Measurements from ENCODE around the gene TBC1D2B.

The TBC1D2B gene

DNA sequence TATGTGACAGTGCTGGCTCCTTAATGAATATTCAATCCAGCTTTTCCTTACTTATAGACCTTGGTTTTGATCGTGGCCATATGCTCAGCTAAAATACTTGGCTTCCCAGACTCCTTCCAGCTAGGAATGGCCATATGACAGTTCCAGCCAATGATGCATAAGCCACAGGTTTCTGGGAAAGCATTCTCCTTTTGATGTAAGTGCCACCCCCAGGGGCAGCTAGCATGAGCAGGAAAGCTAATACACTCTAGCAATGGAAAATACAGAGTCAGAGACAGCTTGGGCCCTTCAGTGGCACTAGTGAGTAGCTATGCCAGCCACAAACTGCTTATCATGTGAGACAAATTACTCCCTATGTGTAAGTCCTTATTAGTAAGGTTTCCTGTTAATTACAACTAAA lies 26.7 kb downstream of the TBC1D2B start:
- Histone ChIP-seq H3K9ac (ENCODE audit: low read depth, low read length, poor library complexity) (no peak overlapping the region), H3K4ac (ENCODE audit: low read length) (no peak overlapping the region), H3K18ac (ENCODE audit: low read length) (no peak overlapping the region), H2BK120ac (ENCODE audit: low read depth, low read length) (no peak overlapping the region), H3K14ac (ENCODE audit: low read length) (no peak overlapping the region), H2AK5ac (ENCODE audit: low read depth, low read length) (no peak overlapping the region), H3K4me2 (ENCODE audit: insufficient read depth, low read length, poor library complexity, severe bottlenecking) (no peak overlapping the region), H3K4me3 (ENCODE audit: low read length in 2 of 2) (no peak overlapping the region), H3K27me3 (ENCODE audit: control insufficient read depth in 3 of 3, insufficient read depth in 3 of 3, low read depth in 1 of 3, low read length in 3 of 3) (no peaks in the 10 kb centered on the region), H3K9me3 (replicated peaks in 1 of 2; ENCODE audit: control insufficient read depth in 2 of 2, insufficient read depth in 1 of 2, low read depth in 1 of 2, low read length in 2 of 2) (no peaks in the 10 kb centered on the region), H3K27ac (replicated peaks; ENCODE audit: low read length) (no peak overlapping the region), H4K8ac (ENCODE audit: low read depth, low read length) (no peak overlapping the region), H2BK15ac (ENCODE audit: low read length) (no peak overlapping the region), H3K36me3 (replicated peaks in 1 of 2; ENCODE audit: control insufficient read depth in 2 of 2, insufficient read depth in 2 of 2, low read length in 2 of 2) (peaks cover 2 to 6% of the 10 kb centered on the region in 2 donors), H3K79me1 (ENCODE audit: low read depth, low read length) (no peaks in the 10 kb centered on the region), H2BK5ac (ENCODE audit: low read length) (no peak overlapping the region), H3K23ac (ENCODE audit: low read depth, low read length, poor library complexity) (no peak overlapping the region), H2AFZ (ENCODE audit: low read length) (no peak overlapping the region), H3K4me1 (ENCODE audit: control insufficient read depth in 2 of 2, insufficient read depth in 1 of 2, low read depth in 1 of 2, low read length in 2 of 2) (peaks cover 0 to 14% of the 10 kb centered on the region in 2 donors), H2BK12ac (ENCODE audit: low read length) (no peak overlapping the region), H4K91ac (ENCODE audit: low read depth, low read length, poor library complexity) (no peak overlapping the region)
- WGBS, 2 donors (ENCODE audit: extremely low coverage in 2 of 2, insufficient read length in 2 of 2, insufficient replicate concordance in 1 of 2) = no CpG with 5 or more reads among the region's 1 CpG
- DNase-seq (ENCODE audit: low spot score) = no peak

DNA sequence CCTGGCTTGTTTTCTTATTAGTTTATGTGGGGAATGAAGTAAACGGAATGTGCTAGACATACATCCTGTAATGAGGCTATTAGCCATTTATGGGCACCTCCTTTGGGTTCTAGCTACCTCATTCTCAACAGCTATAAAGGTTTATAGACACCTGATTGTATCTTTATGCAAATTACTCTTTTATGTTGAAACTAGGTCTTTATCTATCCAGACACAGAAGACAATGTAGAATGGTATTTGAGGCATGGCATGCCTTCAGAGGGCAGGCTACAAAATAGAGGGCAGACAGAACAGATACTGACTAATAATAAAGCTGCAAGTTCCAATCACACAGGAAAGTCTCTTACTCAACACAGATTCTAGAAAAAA lies 27.1 kb downstream of the TBC1D2B start:
- Histone ChIP-seq H3K9ac (ENCODE audit: low read depth, low read length, poor library complexity) (no peak overlapping the region), H2AFZ (ENCODE audit: low read length) (no peak overlapping the region), H3K79me1 (ENCODE audit: low read depth, low read length) (no peaks in the 10 kb centered on the region), H3K4me1 (ENCODE audit: control insufficient read depth in 2 of 2, insufficient read depth in 1 of 2, low read depth in 1 of 2, low read length in 2 of 2) (peaks cover 0 to 14% of the 10 kb centered on the region in 2 donors), H2BK120ac (ENCODE audit: low read depth, low read length) (no peak overlapping the region), H3K4ac (ENCODE audit: low read length) (no peak overlapping the region), H3K27me3 (ENCODE audit: control insufficient read depth in 3 of 3, insufficient read depth in 3 of 3, low read depth in 1 of 3, low read length in 3 of 3) (no peaks in the 10 kb centered on the region), H2BK15ac (ENCODE audit: low read length) (no peak overlapping the region), H3K9me3 (replicated peaks in 1 of 2; ENCODE audit: control insufficient read depth in 2 of 2, insufficient read depth in 1 of 2, low read depth in 1 of 2, low read length in 2 of 2) (no peaks in the 10 kb centered on the region), H4K91ac (ENCODE audit: low read depth, low read length, poor library complexity) (no peak overlapping the region), H3K36me3 (replicated peaks in 1 of 2; ENCODE audit: control insufficient read depth in 2 of 2, insufficient read depth in 2 of 2, low read length in 2 of 2) (peaks cover 2 to 6% of the 10 kb centered on the region in 2 donors), H3K14ac (ENCODE audit: low read length) (no peak overlapping the region), H3K4me3 (ENCODE audit: low read length in 2 of 2) (no peak overlapping the region), H3K18ac (ENCODE audit: low read length) (no peak overlapping the region), H3K27ac (replicated peaks; ENCODE audit: low read length) (no peak overlapping the region), H2BK5ac (ENCODE audit: low read length) (no peak overlapping the region), H2BK12ac (ENCODE audit: low read length) (no peak overlapping the region), H4K8ac (ENCODE audit: low read depth, low read length) (no peak overlapping the region), H3K23ac (ENCODE audit: low read depth, low read length, poor library complexity) (no peak overlapping the region), H2AK5ac (ENCODE audit: low read depth, low read length) (no peak overlapping the region), H3K4me2 (ENCODE audit: insufficient read depth, low read length, poor library complexity, severe bottlenecking) (no peak overlapping the region)
- no peak for DNase-seq (ENCODE audit: low spot score)
- WGBS, 2 donors (ENCODE audit: extremely low coverage in 2 of 2, insufficient read length in 2 of 2, insufficient replicate concordance in 1 of 2) = no CpG with 5 or more reads among the region's 1 CpG

DNA sequence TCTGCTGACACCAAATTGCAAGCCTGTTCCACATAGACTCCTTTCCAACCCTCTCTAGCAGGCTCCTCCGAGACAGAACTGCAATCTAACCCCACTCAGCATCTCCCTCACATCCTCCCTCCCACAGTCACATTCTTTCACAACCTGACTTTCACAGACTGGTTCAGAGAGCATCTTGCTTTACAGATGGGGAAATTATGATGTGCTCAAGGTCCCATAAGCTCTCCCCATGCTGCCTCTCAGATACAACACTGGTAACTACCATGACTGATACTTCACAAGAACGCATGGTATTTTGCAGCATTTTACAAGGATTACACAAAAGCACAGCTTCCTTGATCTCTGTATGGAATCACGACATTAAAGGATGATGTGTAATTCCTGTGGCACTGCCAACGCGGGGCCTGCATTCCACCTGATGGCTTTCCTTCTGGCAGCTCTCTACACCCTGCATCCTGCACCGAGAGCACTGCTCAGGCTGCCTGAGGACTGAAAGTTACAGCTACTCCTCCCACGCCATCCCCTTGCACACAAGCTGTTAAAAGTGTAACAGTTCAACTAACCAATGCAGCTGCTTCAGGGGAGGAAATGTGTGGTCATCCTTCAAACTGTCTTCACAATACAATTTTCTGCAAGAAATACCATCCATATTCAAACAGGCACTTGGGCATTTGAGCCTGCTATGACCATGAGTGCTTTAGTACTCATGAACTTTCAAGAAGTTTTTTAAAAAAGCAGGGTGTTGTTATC lies 27.6 kb downstream of the TBC1D2B start:
- Histone ChIP-seq H3K4me3 (ENCODE audit: low read length in 2 of 2) (no peak overlapping the region), H2AK5ac (ENCODE audit: low read depth, low read length) (no peak overlapping the region), H4K8ac (ENCODE audit: low read depth, low read length) (no peak overlapping the region), H2BK15ac (ENCODE audit: low read length) (no peak overlapping the region), H3K4me2 (ENCODE audit: insufficient read depth, low read length, poor library complexity, severe bottlenecking) (no peak overlapping the region), H2BK120ac (ENCODE audit: low read depth, low read length) (no peak overlapping the region), H3K14ac (ENCODE audit: low read length) (no peak overlapping the region), H3K36me3 (replicated peaks in 1 of 2; ENCODE audit: control insufficient read depth in 2 of 2, insufficient read depth in 2 of 2, low read length in 2 of 2) (peaks cover 2 to 6% of the 10 kb centered on the region in 2 donors), H3K27me3 (ENCODE audit: control insufficient read depth in 3 of 3, insufficient read depth in 3 of 3, low read depth in 1 of 3, low read length in 3 of 3) (no peaks in the 10 kb centered on the region), H2BK5ac (ENCODE audit: low read length) (no peak overlapping the region), H3K27ac (replicated peaks; ENCODE audit: low read length) (no peak overlapping the region), H4K91ac (ENCODE audit: low read depth, low read length, poor library complexity) (no peak overlapping the region), H3K4ac (ENCODE audit: low read length) (no peak overlapping the region), H3K23ac (ENCODE audit: low read depth, low read length, poor library complexity) (no peak overlapping the region), H3K18ac (ENCODE audit: low read length) (no peak overlapping the region), H3K79me1 (ENCODE audit: low read depth, low read length) (no peaks in the 10 kb centered on the region), H2AFZ (ENCODE audit: low read length) (no peak overlapping the region), H3K9me3 (replicated peaks in 1 of 2; ENCODE audit: control insufficient read depth in 2 of 2, insufficient read depth in 1 of 2, low read depth in 1 of 2, low read length in 2 of 2) (no peaks in the 10 kb centered on the region), H2BK12ac (ENCODE audit: low read length) (no peak overlapping the region), H3K4me1 (ENCODE audit: control insufficient read depth in 2 of 2, insufficient read depth in 1 of 2, low read depth in 1 of 2, low read length in 2 of 2) (peaks cover 0 to 14% of the 10 kb centered on the region in 2 donors), H3K9ac (ENCODE audit: low read depth, low read length, poor library complexity) (no peak overlapping the region)
- WGBS, 2 donors (ENCODE audit: extremely low coverage in 2 of 2, insufficient read length in 2 of 2, insufficient replicate concordance in 1 of 2) = no CpG with 5 or more reads among the region's 7 CpGs
- DNase-seq (ENCODE audit: low spot score) = no peak

DNA sequence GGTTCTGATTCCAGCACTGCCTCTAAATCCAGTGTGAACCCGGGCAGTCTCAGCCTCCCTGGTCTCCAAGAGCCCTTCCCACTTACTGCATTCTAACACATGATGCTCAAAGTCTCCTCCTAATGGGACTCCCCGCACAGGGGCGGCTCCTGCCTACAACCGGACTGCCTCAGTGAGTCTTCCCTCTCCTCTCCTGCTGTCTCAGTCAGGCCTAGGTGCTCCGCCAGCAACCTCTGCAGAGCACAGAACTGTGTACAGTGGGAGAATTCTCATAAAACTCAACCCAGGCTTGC lies 28.9 kb downstream of the TBC1D2B start:
- Histone ChIP-seq H2BK5ac (ENCODE audit: low read length) (no peak overlapping the region), H3K27me3 (ENCODE audit: control insufficient read depth in 3 of 3, insufficient read depth in 3 of 3, low read depth in 1 of 3, low read length in 3 of 3) (no peaks in the 10 kb centered on the region), H3K36me3 (replicated peaks in 1 of 2; ENCODE audit: control insufficient read depth in 2 of 2, insufficient read depth in 2 of 2, low read length in 2 of 2) (peaks cover under 1 to 10% of the 10 kb centered on the region in 2 donors), H3K14ac (ENCODE audit: low read length) (no peak overlapping the region), H2BK120ac (ENCODE audit: low read depth, low read length) (no peak overlapping the region), H3K18ac (ENCODE audit: low read length) (no peak overlapping the region), H2BK12ac (ENCODE audit: low read length) (no peak overlapping the region), H3K9ac (ENCODE audit: low read depth, low read length, poor library complexity) (no peak overlapping the region), H3K9me3 (replicated peaks in 1 of 2; ENCODE audit: control insufficient read depth in 2 of 2, insufficient read depth in 1 of 2, low read depth in 1 of 2, low read length in 2 of 2) (no peaks in the 10 kb centered on the region), H3K4ac (ENCODE audit: low read length) (no peak overlapping the region), H4K8ac (ENCODE audit: low read depth, low read length) (no peak overlapping the region), H2BK15ac (ENCODE audit: low read length) (no peak overlapping the region), H2AFZ (ENCODE audit: low read length) (no peak overlapping the region), H3K4me1 (ENCODE audit: control insufficient read depth in 2 of 2, insufficient read depth in 1 of 2, low read depth in 1 of 2, low read length in 2 of 2) (peaks cover 0 to 14% of the 10 kb centered on the region in 2 donors), H3K4me2 (ENCODE audit: insufficient read depth, low read length, poor library complexity, severe bottlenecking) (no peak overlapping the region), H3K4me3 (ENCODE audit: low read length in 2 of 2) (no peak overlapping the region), H3K27ac (replicated peaks; ENCODE audit: low read length) (no peak overlapping the region), H4K91ac (ENCODE audit: low read depth, low read length, poor library complexity) (no peak overlapping the region), H3K23ac (ENCODE audit: low read depth, low read length, poor library complexity) (no peak overlapping the region), H2AK5ac (ENCODE audit: low read depth, low read length) (no peak overlapping the region), H3K79me1 (ENCODE audit: low read depth, low read length) (no peaks in the 10 kb centered on the region)
- no CpG with 5 or more reads among the region's 5 CpGs for WGBS, 2 donors (ENCODE audit: extremely low coverage in 2 of 2, insufficient read length in 2 of 2, insufficient replicate concordance in 1 of 2)
- no peak for DNase-seq (ENCODE audit: low spot score)
